RKO (cell line): ENCODE measurements around the gene RIN1.
"Not testable (repeated sequence)": the region's sequence is repeated elsewhere in the genome, so short reads cannot be mapped to it uniquely, and the experiment has no call there.

Experiments used
- DNase-seq: peaks from one replicate; pipeline ENCODE4 v3.0.0-alpha.2; 2016; ENCODE audit warnings: low spot score

Gene RIN1

GRCh38 chr11:66360406-66361073 is 24.3 kb upstream of the RIN1 start:
- DNase-seq, result no peak

GRCh38 chr11:66359662-66360087 is 23.4 kb upstream of the RIN1 start:
- no peak for DNase-seq

- DNase-seq, result not testable (repeated sequence)
Measured at GRCh38 chr11:66350560-66351235, 14.5 kb upstream of the RIN1 start.

GRCh38 chr11:66349084-66349386 is 12.8 kb upstream of the RIN1 start:
- no peak for DNase-seq

GRCh38 chr11:66347425-66348276 is 11.4 kb upstream of the RIN1 start, which contains the start of gene B4GAT1:
B4GAT1 (minus strand) TSS chr11:66347629; CDS start chr11:66347545, 84 bp downstream.
- DNase-seq, result peak; percentile 84

GRCh38 chr11:66346476-66347424 is 10.5 kb upstream of the RIN1 start:
- no peak for DNase-seq

GRCh38 chr11:66345316-66345649 is 9.0 kb upstream of the RIN1 start:
- no peak for DNase-seq

- peak; percentile 97 for DNase-seq
Measured at GRCh38 chr11:66344550-66345315, 8.5 kb upstream of the RIN1 start, which contains the start of gene BRMS1. BRMS1 (minus strand) TSS chr11:66345104; CDS start chr11:66342234, 2,870 bp downstream.

GRCh38 chr11:66343176-66343575 is 6.9 kb upstream of the RIN1 start:
- no peak for DNase-seq

- DNase-seq, result no peak
Measured at GRCh38 chr11:66341502-66342126, 5.4 kb upstream of the RIN1 start.

GRCh38 chr11:66340596-66341501 is 4.6 kb upstream of the RIN1 start:
- DNase-seq, result no peak

GRCh38 chr11:66339686-66340483 is 3.7 kb upstream of the RIN1 start:
- DNase-seq, result no peak

- no peak for DNase-seq
Measured at GRCh38 chr11:66339162-66339675, 3.0 kb upstream of the RIN1 start.

GRCh38 chr11:66338276-66339161 is 2.3 kb upstream of the RIN1 start:
- no peak for DNase-seq

- DNase-seq, result no peak
Measured at GRCh38 chr11:66337103-66337899, 1.1 kb upstream of the RIN1 start.

GRCh38 chr11:66335531-66336233 is 552 bp downstream of the RIN1 start:
- DNase-seq, result peak; percentile 66
